ENCODE measurements around the gene CEP350.

DNA sequence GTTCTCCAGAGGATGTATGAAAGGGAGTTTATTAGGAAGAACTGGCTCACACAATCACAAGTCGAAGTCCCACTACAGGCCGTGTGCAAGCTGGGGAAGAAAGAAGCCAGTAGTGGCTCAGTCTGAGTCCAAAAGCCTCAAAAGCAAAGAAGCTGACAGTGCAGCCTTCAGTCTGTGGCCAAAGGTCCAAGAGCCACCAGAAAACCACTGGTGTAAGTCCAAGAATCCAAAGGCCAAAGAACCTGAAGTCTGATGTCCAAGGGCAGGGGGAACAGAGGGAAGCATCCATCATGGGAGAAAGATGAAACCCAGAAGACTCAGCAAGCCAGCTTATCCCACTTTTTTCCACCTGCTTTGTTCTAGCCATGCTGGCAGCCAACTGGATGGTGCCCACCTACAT lies 21.4 kb upstream of the CEP350 start:
- TF ChIP-seq, protein P1, sequence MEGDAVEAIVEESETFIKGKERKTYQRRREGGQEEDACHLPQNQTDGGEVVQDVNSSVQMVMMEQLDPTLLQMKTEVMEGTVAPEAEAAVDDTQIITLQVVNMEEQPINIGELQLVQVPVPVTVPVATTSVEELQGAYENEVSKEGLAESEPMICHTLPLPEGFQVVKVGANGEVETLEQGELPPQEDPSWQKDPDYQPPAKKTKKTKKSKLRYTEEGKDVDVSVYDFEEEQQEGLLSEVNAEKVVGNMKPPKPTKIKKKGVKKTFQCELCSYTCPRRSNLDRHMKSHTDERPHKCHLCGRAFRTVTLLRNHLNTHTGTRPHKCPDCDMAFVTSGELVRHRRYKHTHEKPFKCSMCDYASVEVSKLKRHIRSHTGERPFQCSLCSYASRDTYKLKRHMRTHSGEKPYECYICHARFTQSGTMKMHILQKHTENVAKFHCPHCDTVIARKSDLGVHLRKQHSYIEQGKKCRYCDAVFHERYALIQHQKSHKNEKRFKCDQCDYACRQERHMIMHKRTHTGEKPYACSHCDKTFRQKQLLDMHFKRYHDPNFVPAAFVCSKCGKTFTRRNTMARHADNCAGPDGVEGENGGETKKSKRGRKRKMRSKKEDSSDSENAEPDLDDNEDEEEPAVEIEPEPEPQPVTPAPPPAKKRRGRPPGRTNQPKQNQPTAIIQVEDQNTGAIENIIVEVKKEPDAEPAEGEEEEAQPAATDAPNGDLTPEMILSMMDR (IDR thresholded peaks at IDR 0.05): no peak
- TF ChIP-seq TCF7L2 (IDR thresholded peaks at IDR 0.05; ENCODE audit: low read depth, low read length): no peak
- TF ChIP-seq, protein P2, sequence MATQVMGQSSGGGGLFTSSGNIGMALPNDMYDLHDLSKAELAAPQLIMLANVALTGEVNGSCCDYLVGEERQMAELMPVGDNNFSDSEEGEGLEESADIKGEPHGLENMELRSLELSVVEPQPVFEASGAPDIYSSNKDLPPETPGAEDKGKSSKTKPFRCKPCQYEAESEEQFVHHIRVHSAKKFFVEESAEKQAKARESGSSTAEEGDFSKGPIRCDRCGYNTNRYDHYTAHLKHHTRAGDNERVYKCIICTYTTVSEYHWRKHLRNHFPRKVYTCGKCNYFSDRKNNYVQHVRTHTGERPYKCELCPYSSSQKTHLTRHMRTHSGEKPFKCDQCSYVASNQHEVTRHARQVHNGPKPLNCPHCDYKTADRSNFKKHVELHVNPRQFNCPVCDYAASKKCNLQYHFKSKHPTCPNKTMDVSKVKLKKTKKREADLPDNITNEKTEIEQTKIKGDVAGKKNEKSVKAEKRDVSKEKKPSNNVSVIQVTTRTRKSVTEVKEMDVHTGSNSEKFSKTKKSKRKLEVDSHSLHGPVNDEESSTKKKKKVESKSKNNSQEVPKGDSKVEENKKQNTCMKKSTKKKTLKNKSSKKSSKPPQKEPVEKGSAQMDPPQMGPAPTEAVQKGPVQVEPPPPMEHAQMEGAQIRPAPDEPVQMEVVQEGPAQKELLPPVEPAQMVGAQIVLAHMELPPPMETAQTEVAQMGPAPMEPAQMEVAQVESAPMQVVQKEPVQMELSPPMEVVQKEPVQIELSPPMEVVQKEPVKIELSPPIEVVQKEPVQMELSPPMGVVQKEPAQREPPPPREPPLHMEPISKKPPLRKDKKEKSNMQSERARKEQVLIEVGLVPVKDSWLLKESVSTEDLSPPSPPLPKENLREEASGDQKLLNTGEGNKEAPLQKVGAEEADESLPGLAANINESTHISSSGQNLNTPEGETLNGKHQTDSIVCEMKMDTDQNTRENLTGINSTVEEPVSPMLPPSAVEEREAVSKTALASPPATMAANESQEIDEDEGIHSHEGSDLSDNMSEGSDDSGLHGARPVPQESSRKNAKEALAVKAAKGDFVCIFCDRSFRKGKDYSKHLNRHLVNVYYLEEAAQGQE (IDR thresholded peaks at IDR 0.05; ENCODE audit: insufficient read depth in 1 of 2, low read depth in 2 of 2, low read length in 1 of 2): no peak
